GM18498 (cell line): ENCODE results near the gene PKHD1.

Experiments used
- ATAC-seq: cut with Tn5 transposase; IDR thresholded peaks from one replicate; pipeline ENCODE4 v1.9.1; 2021; ENCODE audit warnings: mild to moderate bottlenecking, moderate library complexity; ENCODE audit not compliant: unreplicated experiment

Gene PKHD1

GRCh38 chr6:52108128-52108527 is 20.7 kb upstream of the PKHD1 start:
- ATAC-seq = no peak

- no peak for ATAC-seq
Observed at GRCh38 chr6:52106994-52107393, 19.6 kb upstream of the PKHD1 start.

GRCh38 chr6:52104979-52105378 is 17.6 kb upstream of the PKHD1 start:
- no peak for ATAC-seq

GRCh38 chr6:52103623-52104022 is 16.2 kb upstream of the PKHD1 start:
- no peak for ATAC-seq

GRCh38 chr6:52102405-52102804 is 15.0 kb upstream of the PKHD1 start:
- ATAC-seq = no peak

GRCh38 chr6:52098721-52099120 is 11.3 kb upstream of the PKHD1 start:
- no peak for ATAC-seq

- ATAC-seq = no peak
Observed at GRCh38 chr6:52089758-52090348, 2.4 kb upstream of the PKHD1 start.

GRCh38 chr6:52086741-52087140 is 672 bp downstream of the PKHD1 start:
- ATAC-seq = no peak

GRCh38 chr6:52081237-52081636 is 6.2 kb downstream of the PKHD1 start:
- ATAC-seq = no peak

- ATAC-seq = no peak
Observed at GRCh38 chr6:52077961-52078625, 9.3 kb downstream of the PKHD1 start.

- no peak for ATAC-seq
Observed at GRCh38 chr6:52077180-52077884, 10.1 kb downstream of the PKHD1 start.

- ATAC-seq = no peak
Observed at GRCh38 chr6:52076791-52077179, 10.6 kb downstream of the PKHD1 start.

- no peak for ATAC-seq
Observed at GRCh38 chr6:52074716-52075115, 12.7 kb downstream of the PKHD1 start.

GRCh38 chr6:52074155-52074554 is 13.3 kb downstream of the PKHD1 start:
- no peak for ATAC-seq

GRCh38 chr6:52065621-52066020 is 21.8 kb downstream of the PKHD1 start:
- ATAC-seq = no peak

GRCh38 chr6:52063584-52064344 is 23.6 kb downstream of the PKHD1 start:
- ATAC-seq = peak; percentile 99

GRCh38 chr6:52061481-52061880 is 25.9 kb downstream of the PKHD1 start:
- no peak for ATAC-seq

GRCh38 chr6:52059821-52060220 is 27.6 kb downstream of the PKHD1 start:
- no peak for ATAC-seq

- ATAC-seq = no peak
Observed at GRCh38 chr6:52055451-52055850, 32.0 kb downstream of the PKHD1 start.

- no peak for ATAC-seq
Observed at GRCh38 chr6:52053038-52053695, 34.2 kb downstream of the PKHD1 start.

GRCh38 chr6:52050051-52050405 is 37.4 kb downstream of the PKHD1 start:
- ATAC-seq = no peak
